Gastrocnemius medialis (tissue), 4 donors: ENCODE measurements around the gene TOMM70.

Source experiments
- CTCF ChIP-seq, 5 experiments: fragments of 450-650 bp in 3 of 5; fragments of 200-600 bp in 2 of 5; sonication (generic) in 2 of 5; IDR thresholded peaks in 4 of 5; conservative IDR thresholded peaks in 1 of 5; 1 replicate in 4 of 5; 2 replicates in 1 of 5; pipeline ENCODE4 v1.5.1; 2016 to 2019; ENCODE audit warnings: antibody characterized with exemption in 5 of 5, mild to moderate bottlenecking in 3 of 5, moderate library complexity in 3 of 5
- POLR2A ChIP-seq, 2 donors: fragments of 450-650 bp; IDR thresholded peaks; one replicate each; pipeline ENCODE4 v1.6.1; 2017; ENCODE audit warnings: antibody characterized with exemption in 2 of 2, mild to moderate bottlenecking in 2 of 2, moderate library complexity in 2 of 2

- TF ChIP-seq CTCF (IDR thresholded peaks at IDR 0.05 in 4 of 5, conservative IDR thresholded peaks at IDR 0.05 in 1 of 5) (no peak), POLR2A (IDR thresholded peaks at IDR 0.05) (no peak)
These were observed 24.6 kb downstream of the TOMM70 start for GRCh38 chr3:100376301-100376700.
